D721Med (cell line): Measurements from ENCODE around the gene WASHC4.
A peak's percentile ranks its signal among the peaks of the same experiment; 100 is the strongest.
"Not testable (repeated sequence)": the region's sequence is repeated elsewhere in the genome, so short reads cannot be mapped to it uniquely, and the experiment has no call there.

Experiments
- DNase-seq: peaks from one replicate; pipeline ENCODE4 v3.0.0; 2011; ENCODE audit warnings: low spot score; ENCODE audit not compliant: insufficient read length
- FAIRE-seq: peaks from 2 replicates; lab custom pipeline; 2011; peaks lifted over from hg19 to GRCh38; lab: Jason Lieb, UNC
- TF ChIP-seq, protein P1 (sequence below): IDR thresholded peaks from 2 replicates; pipeline ENCODE4 v1.5.1; 2012; ENCODE audit warnings: mild to moderate bottlenecking, control low read depth; ENCODE audit not compliant: insufficient read depth; ENCODE audit errors: missing control alignments

Gene WASHC4

DNA sequence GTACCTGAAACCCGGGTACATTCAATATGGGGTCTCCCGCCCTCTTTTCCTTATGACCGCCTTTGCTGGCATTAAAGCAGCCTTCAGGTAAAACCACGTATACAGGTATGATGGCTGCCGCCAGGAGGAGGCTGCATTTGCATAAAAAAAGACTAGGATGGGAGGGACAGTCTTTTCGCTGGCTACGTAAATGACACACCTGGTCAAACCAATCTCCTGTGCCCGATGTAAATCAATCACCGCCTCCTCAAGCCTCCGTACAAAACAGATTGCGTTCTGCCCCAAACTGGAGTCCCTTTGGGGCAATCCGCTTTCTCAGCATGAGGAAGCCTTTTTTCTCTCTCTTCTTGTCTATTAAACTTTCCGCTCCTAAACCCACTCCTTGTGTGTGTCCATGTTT lies 15.2 kb upstream of the WASHC4 start:
- FAIRE-seq (no peak), DNase-seq (no peak)
- TF ChIP-seq, protein P1, sequence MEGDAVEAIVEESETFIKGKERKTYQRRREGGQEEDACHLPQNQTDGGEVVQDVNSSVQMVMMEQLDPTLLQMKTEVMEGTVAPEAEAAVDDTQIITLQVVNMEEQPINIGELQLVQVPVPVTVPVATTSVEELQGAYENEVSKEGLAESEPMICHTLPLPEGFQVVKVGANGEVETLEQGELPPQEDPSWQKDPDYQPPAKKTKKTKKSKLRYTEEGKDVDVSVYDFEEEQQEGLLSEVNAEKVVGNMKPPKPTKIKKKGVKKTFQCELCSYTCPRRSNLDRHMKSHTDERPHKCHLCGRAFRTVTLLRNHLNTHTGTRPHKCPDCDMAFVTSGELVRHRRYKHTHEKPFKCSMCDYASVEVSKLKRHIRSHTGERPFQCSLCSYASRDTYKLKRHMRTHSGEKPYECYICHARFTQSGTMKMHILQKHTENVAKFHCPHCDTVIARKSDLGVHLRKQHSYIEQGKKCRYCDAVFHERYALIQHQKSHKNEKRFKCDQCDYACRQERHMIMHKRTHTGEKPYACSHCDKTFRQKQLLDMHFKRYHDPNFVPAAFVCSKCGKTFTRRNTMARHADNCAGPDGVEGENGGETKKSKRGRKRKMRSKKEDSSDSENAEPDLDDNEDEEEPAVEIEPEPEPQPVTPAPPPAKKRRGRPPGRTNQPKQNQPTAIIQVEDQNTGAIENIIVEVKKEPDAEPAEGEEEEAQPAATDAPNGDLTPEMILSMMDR = no peak

DNA sequence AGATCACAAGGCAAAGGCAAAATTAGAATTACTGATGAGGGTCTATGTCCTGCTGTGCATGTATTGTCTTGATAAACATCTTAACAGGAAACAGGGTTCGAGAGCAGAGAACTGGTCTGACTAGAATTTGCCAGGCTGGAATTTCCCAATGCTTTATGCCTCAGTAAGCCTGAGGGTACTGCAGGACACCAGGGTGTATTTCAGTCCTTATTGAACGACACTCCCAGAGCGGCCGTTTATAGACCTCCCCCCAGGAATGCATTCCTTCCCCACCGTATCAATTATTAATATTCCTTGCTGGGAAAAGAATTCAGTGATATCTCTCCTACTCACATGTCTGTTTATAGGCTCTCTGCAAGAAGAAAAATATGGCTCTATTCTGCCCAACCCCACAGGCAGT lies 12.2 kb upstream of the WASHC4 start:
- DNase-seq, FAIRE-seq: not testable (repeated sequence)

DNA sequence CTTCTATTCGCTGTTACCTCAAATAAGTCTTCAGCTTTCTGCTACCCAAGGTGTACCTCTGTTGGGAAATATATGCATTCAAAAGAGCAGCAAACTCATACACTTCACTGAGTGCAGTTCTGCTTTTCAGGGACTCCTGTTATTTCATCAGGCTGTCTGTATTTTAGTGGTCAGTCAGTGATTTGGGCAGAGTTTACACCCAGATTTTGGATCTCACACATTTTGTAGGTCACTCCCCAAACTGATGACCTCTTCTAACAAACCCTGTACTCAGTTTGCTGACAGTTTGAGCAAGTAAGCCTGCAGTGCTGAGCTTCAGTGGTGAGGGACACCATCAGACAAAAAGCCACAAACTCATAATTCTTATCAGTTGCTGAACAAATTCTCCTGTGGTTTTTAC lies 8.2 kb upstream of the WASHC4 start:
- no peak for DNase-seq
- FAIRE-seq = no peak
- TF ChIP-seq, protein P1 = no peak

DNA sequence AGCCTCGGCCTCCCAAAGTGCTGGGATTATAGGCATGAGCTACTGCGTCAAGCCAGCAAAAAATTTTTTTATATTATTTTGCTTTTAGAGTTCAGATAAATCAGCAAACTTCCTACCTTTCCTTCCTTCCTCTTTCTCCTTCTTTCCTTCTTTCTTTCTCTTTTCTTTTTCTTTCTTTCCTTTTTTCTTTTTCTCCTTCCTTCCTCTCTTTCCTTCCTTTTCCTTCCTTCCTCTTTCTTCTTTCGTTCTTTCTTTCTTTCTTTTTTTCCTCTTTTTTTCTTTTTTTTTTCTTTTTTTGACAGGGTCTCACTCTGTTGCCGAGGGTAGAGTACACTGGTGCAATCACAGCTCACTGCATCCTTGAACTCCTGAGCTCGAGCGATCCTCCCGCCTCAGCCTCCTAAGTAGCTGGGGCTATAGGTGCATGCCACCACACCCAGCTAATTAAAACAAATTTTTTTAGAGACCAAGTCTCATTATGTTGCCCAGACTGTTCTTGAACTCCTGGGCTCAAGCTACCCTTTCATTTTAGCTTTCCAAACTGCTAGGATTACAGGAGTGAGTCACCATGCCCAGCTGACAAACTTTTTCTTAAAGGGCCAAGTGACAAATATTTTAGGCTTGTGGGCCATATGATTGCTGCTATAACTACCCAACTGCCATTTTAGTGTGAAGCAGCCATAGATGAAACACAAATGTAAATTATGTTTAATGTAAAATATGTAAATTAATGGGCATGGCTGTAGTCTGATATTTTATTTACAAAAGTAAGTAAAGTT lies 7.1 kb upstream of the WASHC4 start:
- FAIRE-seq (no peak), DNase-seq (no peak)
- TF ChIP-seq, protein P1 = no peak

DNA sequence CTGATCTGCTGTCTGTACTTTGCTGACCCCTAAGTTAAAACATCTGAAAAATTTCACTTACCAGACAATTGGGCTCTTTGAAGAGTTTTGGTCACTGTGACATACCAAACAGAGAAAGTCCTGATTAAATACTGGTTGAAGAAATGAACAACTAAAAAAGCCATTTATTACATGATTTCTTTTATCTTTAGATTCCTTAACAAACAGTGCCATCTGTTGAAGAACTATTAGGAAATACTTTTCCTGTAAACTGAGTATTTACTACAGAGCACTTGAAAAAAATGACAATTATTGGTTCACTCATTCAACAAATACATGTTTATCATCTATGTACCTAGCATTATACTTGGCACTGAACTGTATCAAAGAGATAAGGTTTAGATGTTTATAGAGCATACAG lies 6.5 kb upstream of the WASHC4 start:
- DNase-seq (no peak), FAIRE-seq (no peak)

DNA sequence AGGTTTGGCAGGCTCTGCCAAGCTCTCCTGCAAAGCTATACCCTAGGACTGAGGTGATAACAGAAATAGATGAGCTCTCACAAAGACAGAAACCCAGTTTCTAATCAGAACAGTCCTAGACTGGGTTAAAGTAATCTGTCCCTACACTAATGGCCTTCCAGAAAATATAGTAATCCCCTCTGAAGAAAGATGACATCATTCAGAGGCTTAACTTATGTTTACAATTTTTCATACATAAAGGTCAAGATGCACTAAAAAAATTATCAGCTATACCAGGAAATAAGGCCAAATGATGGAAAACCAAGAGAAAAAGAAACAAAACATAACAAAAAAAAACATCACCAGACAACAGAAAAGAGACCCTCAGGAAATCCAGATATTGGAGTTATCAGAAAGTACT lies 4.9 kb upstream of the WASHC4 start:
- TF ChIP-seq, protein P1 = no peak
- DNase-seq = no peak
- no peak for FAIRE-seq

More for the DNA sequence above, 6.5 kb upstream of the WASHC4 start:
- TF ChIP-seq, protein P1 = peak; percentile 20

DNA sequence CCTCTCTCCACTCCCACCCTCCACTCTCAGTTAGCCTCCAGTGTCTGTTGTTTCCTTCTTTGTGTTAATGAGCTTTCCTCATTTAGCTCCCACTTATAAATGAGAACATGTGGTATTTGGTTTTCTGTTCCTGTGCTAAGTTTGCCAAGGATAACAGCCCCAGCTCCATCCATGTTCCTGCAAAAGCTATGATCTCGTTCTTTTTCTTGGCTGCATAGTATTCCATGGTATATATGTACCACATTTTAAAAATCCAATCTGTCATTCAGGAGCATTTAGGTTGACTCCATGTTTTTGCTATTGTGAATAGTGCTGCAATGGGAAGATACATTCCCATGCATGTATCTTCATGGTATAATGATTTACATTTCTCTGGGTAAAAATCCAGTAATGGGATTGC lies 2.8 kb upstream of the WASHC4 start:
- DNase-seq = no peak
- TF ChIP-seq, protein P1 = no peak
- FAIRE-seq = no peak
